PC-3 (cell line): Measurements from ENCODE around the gene MGLL. TPM values are rescaled to one million over a fixed set of nuclear protein-coding genes. Genes with fewer than 3 reads are reported as not detected.

Experiments used
- ATAC-seq: fragments of 200-7000 bp; cut with Tn5 transposase; 2 replicates; pipeline ENCODE4 v1.9.1; 2020; ENCODE audit warnings: mild to moderate bottlenecking, moderate library complexity
- BruUV-seq: library from RNA; stranded (reverse); fragments of 400-500 nt; replicated peaks from 2 replicates; lab custom pipeline; 2021; lab: Mats Ljungman, UMichigan
- CTCF ChIA-PET: fragments of 300-600 bp; sonication (Branson Sonifier 250); formaldehyde crosslinking; loops from one replicate; lab custom pipeline; 2022; ENCODE audit warnings: antibody characterized with exemption; lab: Charles Lee
- POLR2A ChIA-PET: fragments of 300-600 bp; sonication (Branson Sonifier 250); formaldehyde crosslinking; loops from one replicate; lab custom pipeline; 2022; ENCODE audit warnings: antibody characterized with exemption; ENCODE audit not compliant: unreplicated experiment; lab: Charles Lee
- DNase-seq: peaks from one replicate; pipeline ENCODE4 v3.0.0-alpha.2; 2015
- H2AFZ ChIP-seq: fragments of 300-600 bp; sonication (generic); 2 replicates; pipeline ENCODE4 v1.6.0; 2016; ENCODE audit warnings: antibody characterized with exemption, low read length
- H3F3A ChIP-seq: fragments of 300-600 bp; sonication (generic); one replicate; pipeline ENCODE4 v1.6.0; 2017; ENCODE audit warnings: antibody characterized with exemption, low read length, control low read depth, mild to moderate bottlenecking; ENCODE audit not compliant: unreplicated experiment
- H3K27ac ChIP-seq: fragments of 300-600 bp; sonication (generic); 2 replicates; pipeline ENCODE4 v1.5.1; 2016; ENCODE audit warnings: mild to moderate bottlenecking, low read length
- H3K27me3 ChIP-seq: fragments of 300-600 bp; sonication (generic); 2 replicates; pipeline ENCODE4 v1.6.1; 2016; ENCODE audit warnings: low read length, mixed read lengths
- H3K36me3 ChIP-seq: fragments of 300-600 bp; sonication (generic); 2 replicates; pipeline ENCODE4 v1.6.1; 2016; ENCODE audit warnings: low read depth, mixed run types, low read length, mixed read lengths
- H3K4me1 ChIP-seq: fragments of 300-600 bp; sonication (generic); 2 replicates; pipeline ENCODE4 v1.5.1; 2016; ENCODE audit warnings: low read length; ENCODE audit not compliant: insufficient read depth
- H3K4me2 ChIP-seq: fragments of 300-600 bp; sonication (generic); 2 replicates; pipeline ENCODE4 v1.6.0; 2016; ENCODE audit warnings: low read length
- H3K4me3 ChIP-seq: fragments of 300-600 bp; sonication (generic); 2 replicates; pipeline ENCODE4 v1.5.1; 2016; ENCODE audit warnings: mild to moderate bottlenecking, low read length, mixed read lengths
- H3K79me2 ChIP-seq: fragments of 300-600 bp; sonication (generic); 2 replicates; pipeline ENCODE4 v1.6.1; 2017; ENCODE audit warnings: low read length, mixed read lengths
- H3K9ac ChIP-seq: fragments of 300-600 bp; sonication (generic); 2 replicates; pipeline ENCODE4 v1.6.0; 2016; ENCODE audit warnings: mild to moderate bottlenecking, low read length
- H3K9me2 ChIP-seq: fragments of 300-600 bp; sonication (generic); replicated peaks from 2 replicates; pipeline ENCODE4 v1.6.1; 2016; ENCODE audit warnings: mixed run types, low read length, mixed read lengths
- H3K9me3 ChIP-seq: fragments of 300-600 bp; sonication (generic); 2 replicates; pipeline ENCODE4 v1.6.1; 2016; ENCODE audit warnings: low read length, mixed read lengths
- H4K20me1 ChIP-seq: fragments of 300-600 bp; sonication (generic); 2 replicates; pipeline ENCODE4 v1.6.1; 2016; ENCODE audit warnings: low read length, mixed read lengths
- CTCF ChIP-seq: fragments of 300-600 bp; sonication (generic); conservative IDR thresholded peaks from 2 replicates; pipeline ENCODE4 v1.5.1; 2017; ENCODE audit warnings: antibody characterized with exemption, low read depth, mild to moderate bottlenecking, low read length
- EZH2 ChIP-seq: fragments of 300-600 bp; sonication (generic); IDR thresholded peaks from one replicate; pipeline ENCODE4 v1.6.1; 2017; ENCODE audit warnings: antibody characterized with exemption, mild to moderate bottlenecking, low read length; ENCODE audit not compliant: unreplicated experiment
- EZH2phosphoT487 ChIP-seq: fragments of 300-600 bp; sonication (generic); IDR thresholded peaks from 2 replicates; pipeline ENCODE4 v1.6.1; 2018; ENCODE audit warnings: mild to moderate bottlenecking, antibody characterized with exemption, low read length, borderline replicate concordance
- intact Hi-C: fragments of 100-400 bp; cut with micrococcal nuclease; formaldehyde crosslinking; loops from 2 replicates; pipeline ENCODE4 v1.9.0; 2023
- total RNA-seq: library from RNA; depleted of rRNA; stranded (reverse); fragments of >200 nt; gene quantifications from 2 replicates; pipeline ENCODE4 v1.2.3, GENCODE V29; 2014

MGLL gene
- total RNA-seq, 1 experiment from 2014 or later: 38.7 TPM

- intact Hi-C loops: no loop called here
- Histone ChIP-seq H4K20me1 (no peaks in the 10 kb centered on the region), H3K9ac (no peak overlapping the region), H3K4me3 (no peak overlapping the region), H3K27me3 (no peaks in the 10 kb centered on the region), H3K79me2 (no peaks in the 10 kb centered on the region), H2AFZ (no peak overlapping the region), H3F3A (no peaks in the 10 kb centered on the region), H3K9me2 (no peaks in the 10 kb centered on the region), H3K27ac (no peak overlapping the region), H3K4me2 (no peak overlapping the region), H3K9me3 (no peaks in the 10 kb centered on the region), H3K36me3 (no peaks in the 10 kb centered on the region), H3K4me1 (no peaks in the 10 kb centered on the region)
- DNase-seq (no peak), ATAC-seq (no peak)
- BruUV-seq: no TSS peak
- TF ChIP-seq EZH2: no peak
- CTCF ChIA-PET: no interaction called here
- POLR2A ChIA-PET: no interaction called here
Observed at GRCh38 chr3:127646501-127647046, 175.7 kb downstream of the MGLL start.

GRCh38 chr3:127645371-127646015, 176.8 kb downstream of the MGLL start:
- no TSS peak for BruUV-seq
- intact Hi-C loops: no loop called here
- H3F3A ChIP-seq: no peaks in the 10 kb centered on the region

GRCh38 chr3:127644641-127645370, 177.5 kb downstream of the MGLL start:
- ChIA-PET POLR2A (no interaction called here), CTCF (interaction anchor here (0.5 kb wide), 1 partner anchor 47 kb away, joined by 3 read pairs; no protein-coding TSS in a partner anchor)
- no peaks in the 10 kb centered on the region for H3K79me2 ChIP-seq
- BruUV-seq: no TSS peak
- H3K36me3 ChIP-seq: no peaks in the 10 kb centered on the region
- H3K4me2 ChIP-seq: no peak overlapping the region
- H4K20me1 ChIP-seq: no peaks in the 10 kb centered on the region
- TF ChIP-seq EZH2phosphoT487 (no peak), CTCF (no peak), EZH2 (no peak)
- no peaks in the 10 kb centered on the region for H3K9me2 ChIP-seq
- H2AFZ ChIP-seq: no peak overlapping the region
- ATAC-seq (no peak), DNase-seq (no peak)
- H3K4me1 ChIP-seq: no peaks in the 10 kb centered on the region
- H3K27ac ChIP-seq: no peak overlapping the region
- H3K27me3 ChIP-seq: no peaks in the 10 kb centered on the region
- no peak overlapping the region for H3K4me3 ChIP-seq
- no peaks in the 10 kb centered on the region for H3K9me3 ChIP-seq
- H3F3A ChIP-seq: no peaks in the 10 kb centered on the region
- intact Hi-C loops: no loop called here
- H3K9ac ChIP-seq: no peak overlapping the region

More at GRCh38 chr3:127645371-127646015, 176.8 kb downstream of the MGLL start:
- no peak overlapping the region for H2AFZ ChIP-seq
- ChIA-PET POLR2A (no interaction called here), CTCF (no interaction called here)
- ATAC-seq (no peak), DNase-seq (no peak)
- no peaks in the 10 kb centered on the region for H3K27me3 ChIP-seq
- H3K9ac ChIP-seq: no peak overlapping the region
- H3K9me2 ChIP-seq: no peaks in the 10 kb centered on the region
- no peaks in the 10 kb centered on the region for H3K4me1 ChIP-seq
- TF ChIP-seq EZH2: no peak
- no peak for TF ChIP-seq EZH2phosphoT487
- no peak overlapping the region for H3K4me2 ChIP-seq
- no peaks in the 10 kb centered on the region for H3K79me2 ChIP-seq
- no peaks in the 10 kb centered on the region for H4K20me1 ChIP-seq
- no peak overlapping the region for H3K27ac ChIP-seq
- no peaks in the 10 kb centered on the region for H3K9me3 ChIP-seq
- no peak overlapping the region for H3K4me3 ChIP-seq
- no peaks in the 10 kb centered on the region for H3K36me3 ChIP-seq
